SKM-1 (cell line): ENCODE measurements around the gene CTDSPL.
A peak's percentile ranks its signal among the peaks of the same experiment; 100 is the strongest.

Source experiments
- DNase-seq: peaks from one replicate; lab custom pipeline; 2025; ENCODE audit not compliant: unreplicated experiment; lab: John Stamatoyannopoulos, UW

The CTDSPL gene

GRCh38 chr3:37941608-37942508 is 80.2 kb downstream of the CTDSPL start:
- DNase-seq, result no peak

DNA sequence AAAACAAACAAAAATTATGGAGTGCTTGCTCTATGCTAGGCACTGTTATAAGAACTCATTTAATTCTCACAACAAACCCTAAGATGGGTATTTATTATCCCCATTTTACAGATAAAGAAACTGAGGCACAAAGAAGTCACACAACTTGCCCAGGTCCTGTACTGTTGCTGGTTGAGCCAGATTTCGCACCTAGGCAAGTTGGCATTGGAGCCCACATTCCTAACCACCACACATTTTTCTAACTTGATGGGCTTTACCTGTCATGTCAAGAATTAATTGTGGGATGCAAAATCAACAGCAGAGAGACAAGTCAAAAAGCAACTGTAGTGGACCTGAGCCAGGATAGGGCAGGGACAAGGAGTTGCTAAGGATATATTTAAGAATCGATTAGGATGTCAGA is 81.0 kb downstream of the CTDSPL start:
- no peak for DNase-seq

GRCh38 chr3:37943126-37943525 is 81.4 kb downstream of the CTDSPL start:
- DNase-seq, result no peak

DNA sequence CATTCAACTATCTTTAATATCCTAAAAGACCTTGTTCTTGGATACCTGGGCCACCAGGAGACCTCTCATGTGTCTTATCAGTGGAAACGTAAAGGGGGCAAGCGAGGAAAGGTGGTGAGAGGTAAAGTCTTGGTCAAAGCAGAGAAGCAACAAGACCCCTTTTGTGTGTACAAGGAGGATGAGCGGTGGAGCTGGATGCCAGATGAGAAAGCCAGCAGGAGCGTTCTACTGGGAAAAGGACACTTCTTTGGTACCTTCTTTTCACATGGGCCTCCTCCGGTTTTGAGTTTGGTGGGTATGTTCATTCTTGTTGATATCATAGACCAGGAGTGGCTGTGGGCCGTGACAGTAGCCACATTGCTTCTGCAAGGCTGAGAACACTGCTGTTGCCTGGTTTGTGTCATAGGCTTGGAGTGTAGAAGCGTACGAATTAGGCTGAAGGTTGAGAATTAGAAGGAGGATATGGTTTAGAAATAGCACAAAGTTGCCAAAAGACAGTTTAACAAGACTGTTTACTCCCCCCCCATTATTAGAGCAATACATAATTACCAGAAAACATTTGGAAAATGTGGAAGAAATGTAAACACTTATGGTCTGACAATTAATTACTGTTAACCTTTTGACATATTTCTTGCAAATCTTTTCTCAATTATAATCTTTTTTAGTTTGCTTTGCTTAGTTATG is 82.1 kb downstream of the CTDSPL start:
- no peak for DNase-seq

- DNase-seq, result no peak
Observed at GRCh38 chr3:37944391-37944842, 82.7 kb downstream of the CTDSPL start.

DNA sequence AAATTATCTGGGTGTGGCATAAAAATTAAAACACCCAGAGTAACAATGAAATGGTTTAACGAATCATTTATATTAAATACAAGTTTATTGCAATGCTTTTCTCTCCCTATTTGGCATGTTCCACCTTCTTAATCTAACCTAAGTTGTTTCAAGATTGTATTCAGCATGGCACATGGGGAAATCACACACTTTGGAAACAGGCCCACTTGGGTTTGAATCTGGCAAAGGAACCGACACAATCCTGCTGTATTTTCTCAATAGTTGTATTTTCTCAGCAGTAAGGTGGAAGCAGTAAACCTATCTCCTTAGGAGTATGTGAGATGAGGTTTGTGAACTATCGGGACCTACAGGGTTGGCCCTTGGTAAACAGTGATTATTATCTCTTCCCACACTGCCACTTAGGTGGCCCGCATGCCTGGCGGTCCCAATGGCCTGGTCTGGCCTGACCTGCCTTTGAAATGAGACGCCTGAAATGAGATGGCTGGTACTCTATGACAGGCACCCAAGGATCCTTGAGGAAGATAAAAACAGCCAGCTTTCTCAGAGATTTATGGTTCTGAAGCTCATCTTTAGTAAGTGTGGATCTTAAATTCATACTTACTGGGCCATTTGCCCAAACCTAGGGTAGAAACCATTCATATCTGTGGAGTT is 83.6 kb downstream of the CTDSPL start:
- no peak for DNase-seq

DNA sequence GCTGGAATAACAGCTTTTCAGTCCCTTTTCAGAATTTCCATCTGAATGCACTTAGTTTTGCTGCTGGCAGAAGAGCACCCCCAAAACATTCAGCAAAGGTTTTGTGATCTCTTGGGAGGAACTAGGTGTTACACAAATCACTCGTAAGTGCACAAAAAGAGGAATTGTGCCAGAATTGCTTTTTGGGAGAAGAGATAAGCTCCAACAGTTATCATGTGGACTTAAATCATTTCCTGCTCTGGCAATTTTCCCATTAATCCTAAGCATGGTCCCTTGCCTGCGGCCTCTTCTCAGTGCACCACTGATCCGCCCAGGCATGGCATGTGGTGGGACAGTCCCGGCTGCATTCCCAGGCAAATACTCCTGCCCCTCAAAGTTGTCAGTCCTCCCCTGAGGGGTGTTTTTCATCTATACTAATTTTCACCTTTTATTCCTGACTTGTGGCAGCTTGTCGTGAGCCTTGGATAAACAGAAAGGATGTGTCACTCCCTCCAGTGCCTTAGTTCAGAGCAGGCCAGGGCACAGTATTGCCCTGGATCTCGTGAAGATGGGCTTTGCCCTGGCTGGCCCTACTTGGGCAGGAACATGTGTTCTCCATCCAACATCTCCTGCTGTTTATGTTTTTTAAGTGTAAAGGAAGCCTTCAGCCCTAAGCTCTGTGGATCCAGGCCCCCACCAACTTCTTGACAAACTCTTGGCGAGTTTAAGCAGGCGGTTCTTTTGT is 84.3 kb downstream of the CTDSPL start:
- DNase-seq, result no peak

- no peak for DNase-seq
Observed at GRCh38 chr3:37946531-37946889, 84.8 kb downstream of the CTDSPL start.

DNA sequence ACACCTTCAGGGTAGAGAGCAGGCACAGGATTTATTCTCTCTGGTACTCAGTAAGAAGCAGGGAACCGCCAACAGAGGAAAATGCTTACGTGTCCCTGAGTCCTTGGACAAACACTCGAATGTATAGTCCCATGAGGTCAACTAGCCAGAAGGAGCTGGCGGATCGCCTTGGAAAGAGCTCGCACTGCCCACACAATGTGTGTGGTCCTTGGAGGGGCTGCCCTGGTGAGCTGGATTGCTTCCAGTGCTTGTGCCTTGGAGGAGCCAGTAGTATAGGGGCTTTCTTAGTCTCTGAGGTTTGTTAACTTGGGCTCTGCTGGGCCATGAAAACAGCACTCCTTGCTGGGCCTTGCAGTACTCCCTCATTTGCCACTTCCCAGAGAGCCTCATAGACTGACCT is 88.2 kb downstream of the CTDSPL start:
- no peak for DNase-seq

GRCh38 chr3:37952564-37952963 is 90.9 kb downstream of the CTDSPL start:
- DNase-seq, result no peak

DNA sequence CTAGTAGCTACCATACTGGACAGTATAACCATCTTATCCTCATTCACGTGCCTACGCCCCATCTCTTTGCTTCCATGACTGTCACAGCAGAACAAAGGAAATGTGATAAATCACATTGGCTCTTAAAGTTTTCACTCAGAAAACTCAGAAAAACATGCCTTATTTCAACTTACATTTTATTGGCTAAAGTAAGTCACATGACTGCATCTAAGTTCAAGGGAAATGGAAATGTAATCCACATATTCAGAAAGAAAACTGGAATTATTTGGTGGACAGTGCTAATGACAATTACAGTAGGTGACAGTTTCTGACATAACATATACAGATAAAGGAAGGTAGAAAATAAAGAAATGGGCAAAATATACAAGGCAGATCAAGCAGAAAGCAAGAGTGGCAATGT is 91.5 kb downstream of the CTDSPL start:
- no peak for DNase-seq

DNA sequence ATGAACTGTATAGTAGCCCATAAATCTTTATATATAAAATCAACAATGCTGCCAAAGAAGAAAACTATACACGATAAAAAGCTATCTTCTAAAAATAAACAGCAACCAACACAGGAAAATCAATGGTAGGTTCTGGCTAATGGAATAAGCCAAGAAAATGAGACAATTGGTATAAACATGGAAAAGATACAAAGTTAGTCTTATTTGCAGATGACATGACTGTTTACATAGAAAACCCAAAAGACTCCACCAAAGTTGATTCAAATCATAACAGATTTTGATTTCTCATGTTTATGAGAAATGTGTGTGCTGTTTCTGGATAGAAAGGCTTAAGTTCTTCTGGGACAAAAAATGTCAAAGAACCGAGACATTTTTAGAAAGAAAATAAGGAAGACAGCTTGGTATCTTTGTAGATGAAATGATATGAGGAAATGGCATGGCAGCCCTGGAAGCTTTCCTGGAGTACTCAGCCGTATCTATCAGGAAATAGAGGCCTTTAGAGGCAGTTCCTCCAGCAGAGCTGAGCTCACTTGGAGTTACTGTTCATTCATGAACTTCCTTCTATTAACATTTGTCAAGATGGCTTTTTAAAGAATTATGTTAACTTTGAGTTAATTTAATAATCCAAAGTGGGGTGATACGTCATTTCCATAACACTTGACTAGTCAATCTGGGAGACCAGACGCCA is 92.2 kb downstream of the CTDSPL start:
- no peak for DNase-seq

- no peak for DNase-seq
Observed at GRCh38 chr3:37954881-37955280, 93.2 kb downstream of the CTDSPL start.

DNA sequence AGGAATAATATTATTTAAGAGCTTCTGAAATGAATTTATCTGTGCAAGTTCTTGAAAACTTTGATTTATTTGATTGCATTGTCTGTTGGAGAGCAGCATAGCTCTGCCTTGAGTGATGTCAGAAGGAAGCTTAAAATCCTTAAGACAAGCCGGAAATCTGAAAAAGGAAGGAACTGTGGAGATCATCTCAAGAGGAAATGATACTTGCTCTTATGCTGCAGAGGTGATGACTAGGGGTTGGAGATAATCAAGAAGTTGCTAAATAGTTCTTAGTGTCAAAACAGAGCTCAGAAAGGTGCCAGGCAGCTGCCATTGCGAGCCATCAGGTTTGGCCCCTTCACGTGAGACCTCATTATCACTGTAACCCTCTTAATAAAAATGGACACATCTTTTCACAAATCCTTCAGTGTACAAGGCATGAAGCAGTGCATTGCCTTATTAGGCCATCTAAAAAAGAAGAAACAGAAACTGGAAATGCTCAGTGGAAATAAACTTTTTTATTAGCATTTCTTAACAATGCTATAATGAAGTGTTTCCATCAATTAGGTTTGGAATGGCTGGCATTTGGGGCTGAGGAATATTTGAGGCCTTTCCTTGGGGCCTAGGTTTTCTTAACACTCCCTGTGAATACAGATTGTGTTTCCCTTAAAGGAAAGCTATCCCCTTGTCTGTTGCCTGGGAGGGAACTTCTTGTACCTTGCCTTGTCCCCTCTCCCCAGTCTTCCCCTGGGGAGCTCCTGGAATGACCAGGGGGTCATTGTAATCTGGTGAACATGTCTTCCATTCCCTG is 94.4 kb downstream of the CTDSPL start:
- DNase-seq, result peak; percentile 63

DNA sequence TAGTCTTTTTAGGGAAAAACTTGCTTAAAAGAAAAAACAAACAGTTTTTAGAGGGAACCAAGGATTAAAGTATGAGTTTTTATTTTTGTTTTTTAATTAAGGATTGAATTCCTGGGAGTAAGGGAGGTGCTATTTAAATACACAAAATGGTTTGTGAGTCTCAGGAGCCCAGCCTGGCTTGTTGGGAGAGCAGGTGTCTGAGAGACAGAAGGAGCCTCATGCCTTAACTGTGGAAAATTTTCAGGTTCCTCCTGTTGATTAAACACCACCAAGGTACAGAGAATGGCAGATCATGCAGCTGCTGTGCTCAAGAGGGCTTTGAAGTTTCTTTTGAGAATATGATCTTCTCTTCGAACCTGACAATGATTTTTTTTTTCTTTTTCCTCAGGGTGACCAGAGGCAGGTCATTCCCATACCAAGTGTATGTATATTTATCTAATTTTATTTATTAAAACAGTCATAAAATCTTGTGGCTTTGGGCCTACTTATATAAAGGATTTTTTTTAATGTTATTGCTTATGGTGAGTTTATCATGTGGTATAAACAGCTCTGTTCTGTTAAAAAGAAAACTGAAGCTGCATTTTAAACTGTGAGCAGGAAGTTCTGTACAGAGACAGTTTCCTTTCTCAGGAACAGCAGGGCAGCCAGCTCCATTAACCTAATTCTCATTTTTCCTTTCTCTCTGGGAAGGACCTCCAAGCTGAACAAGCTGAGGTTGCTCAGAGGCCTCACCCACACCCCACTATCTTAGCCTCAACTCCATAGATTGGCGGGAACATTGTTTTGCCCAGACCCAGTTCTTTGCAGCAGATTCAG is 95.3 kb downstream of the CTDSPL start:
- DNase-seq, result no peak

- no peak for DNase-seq
Observed at GRCh38 chr3:37957539-37957936, 95.9 kb downstream of the CTDSPL start.

DNA sequence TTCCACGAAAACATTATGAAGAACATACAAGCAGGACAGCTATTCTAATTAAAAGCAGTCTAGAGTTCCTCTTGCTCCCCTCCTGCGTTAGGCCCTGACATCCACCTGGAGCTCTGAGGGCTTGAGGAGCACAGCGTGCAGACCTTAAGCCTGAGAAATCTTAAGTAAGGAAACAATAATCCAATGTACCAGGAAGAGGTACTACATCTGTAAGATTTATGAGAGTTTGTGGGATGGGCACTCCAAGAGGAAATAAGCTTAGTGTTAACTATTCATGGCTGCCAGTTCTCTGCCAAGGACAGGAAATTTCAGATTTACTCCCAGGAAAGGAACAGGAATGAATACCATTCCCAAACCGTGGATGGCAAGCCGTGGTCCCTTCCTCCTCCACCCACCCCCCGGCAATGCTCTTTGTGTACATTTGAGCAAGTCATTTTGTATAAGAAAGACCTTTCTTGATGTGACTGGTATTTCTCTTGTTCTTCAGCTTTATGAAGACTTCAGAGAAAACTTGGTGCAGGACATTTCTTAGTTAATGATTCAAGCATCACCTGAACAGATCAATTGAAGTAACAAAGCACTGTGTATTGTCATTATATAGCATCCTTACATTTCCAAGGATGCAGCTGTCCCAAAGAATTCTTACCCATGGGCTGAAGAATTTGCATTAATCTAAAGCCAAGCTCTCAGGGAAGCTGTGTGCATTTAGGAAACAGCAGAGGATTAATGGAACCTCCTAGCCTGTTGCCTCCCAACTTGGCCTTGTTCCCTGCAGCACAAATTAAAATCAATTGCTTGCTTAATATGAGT is 100.1 kb downstream of the CTDSPL start:
- no peak for DNase-seq

DNA sequence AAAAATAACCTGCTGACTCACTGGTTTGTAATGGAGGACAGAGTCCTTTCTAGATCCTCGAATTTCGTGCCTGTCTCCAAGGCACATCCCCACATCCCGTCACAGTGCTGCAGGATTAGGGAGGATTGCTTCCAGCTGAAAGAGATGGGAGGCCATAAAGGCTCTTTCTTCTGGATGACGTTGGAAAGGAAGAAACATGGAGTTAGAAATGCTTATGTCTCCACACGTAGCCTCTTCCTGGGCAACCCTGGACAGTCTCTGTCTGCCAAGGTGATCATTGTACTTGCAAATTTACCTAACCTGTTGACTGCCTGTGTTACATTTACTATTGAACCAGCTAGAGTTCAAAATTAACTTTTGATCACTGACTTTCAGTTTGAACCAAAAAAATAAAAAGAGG is 101.3 kb downstream of the CTDSPL start:
- DNase-seq, result no peak
